ENCODE data around the gene SH3RF1.

SH3RF1 gene

GRCh38 chr4:169254546-169254983 lies 16.2 kb downstream of the SH3RF1 start:
- Histone ChIP-seq H3K4me1 (ENCODE audit: control insufficient read depth, insufficient read depth, low read length) (peaks cover 16% of the 10 kb centered on the region), H3K4me3 (ENCODE audit: low read length) (no peak overlapping the region), H3K27ac (ENCODE audit: low read depth, low read length) (no peak overlapping the region)

DNA sequence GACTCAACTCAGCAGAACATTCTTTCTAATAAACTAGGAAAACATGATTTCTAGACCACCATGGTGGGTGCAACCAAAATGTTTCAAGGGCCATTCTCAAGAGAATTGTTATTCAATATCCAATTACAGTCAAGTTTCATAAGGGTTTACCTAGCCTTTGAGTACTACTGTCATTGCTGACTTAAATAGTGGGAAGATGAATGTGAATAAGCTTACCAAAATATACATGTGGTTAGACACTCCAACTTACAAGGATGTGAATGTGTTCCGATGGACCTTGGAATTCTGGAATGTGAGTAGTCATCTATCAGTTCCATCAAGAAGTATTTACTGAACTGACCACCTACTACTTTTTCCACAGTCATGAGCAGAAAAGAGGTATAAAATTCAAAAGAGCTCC lies 16.9 kb downstream of the SH3RF1 start:
- Histone ChIP-seq H3K27ac (ENCODE audit: low read depth, low read length) (no peak overlapping the region), H3K9ac (ENCODE audit: low read length) (no peak overlapping the region), H3K4me3 (ENCODE audit: low read length) (no peak overlapping the region), H3K36me3 (ENCODE audit: control insufficient read depth, insufficient read depth, low read length) (no peaks in the 10 kb centered on the region), H3K27me3 (ENCODE audit: control insufficient read depth, insufficient read depth, low read length) (no peaks in the 10 kb centered on the region), H3K4me1 (ENCODE audit: control insufficient read depth, insufficient read depth, low read length) (peaks cover 16% of the 10 kb centered on the region)

More at GRCh38 chr4:169254546-169254983, 16.2 kb downstream of the SH3RF1 start:
- Histone ChIP-seq H3K9ac (ENCODE audit: low read length) (no peak overlapping the region), H3K36me3 (ENCODE audit: control insufficient read depth, insufficient read depth, low read length) (no peaks in the 10 kb centered on the region), H3K27me3 (ENCODE audit: control insufficient read depth, insufficient read depth, low read length) (no peaks in the 10 kb centered on the region)

DNA sequence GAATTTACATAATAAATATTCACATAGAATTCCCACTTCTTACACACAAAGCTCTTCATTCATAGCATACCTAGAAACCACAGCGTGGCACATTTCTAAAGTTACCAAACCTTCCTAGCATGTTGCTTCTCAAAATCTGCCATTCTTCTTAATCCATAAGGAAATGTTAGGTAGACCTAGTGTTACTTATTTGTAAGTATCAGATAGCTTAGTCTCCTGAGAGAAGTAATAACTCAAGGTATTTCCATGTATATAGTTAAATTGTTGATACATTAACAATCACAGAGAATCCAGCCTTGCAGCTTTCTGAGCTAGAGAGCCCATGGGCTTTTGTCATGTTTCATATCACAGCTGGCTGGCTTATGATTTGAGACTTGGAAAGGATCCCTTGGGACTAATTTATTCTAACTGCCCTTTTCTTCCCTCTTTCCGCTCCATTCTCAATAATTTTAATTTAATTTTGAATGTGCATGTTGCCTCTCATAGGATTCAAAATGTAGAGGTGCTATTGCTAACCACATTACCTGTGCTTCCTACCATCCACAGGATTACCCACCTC lies 17.6 kb downstream of the SH3RF1 start:
- Histone ChIP-seq H3K4me3 (ENCODE audit: low read length) (no peak overlapping the region), H3K9ac (ENCODE audit: low read length) (no peak overlapping the region), H3K36me3 (ENCODE audit: control insufficient read depth, insufficient read depth, low read length) (no peaks in the 10 kb centered on the region), H3K4me1 (ENCODE audit: control insufficient read depth, insufficient read depth, low read length) (peaks cover 16% of the 10 kb centered on the region), H3K27me3 (ENCODE audit: control insufficient read depth, insufficient read depth, low read length) (no peaks in the 10 kb centered on the region), H3K27ac (ENCODE audit: low read depth, low read length) (no peak overlapping the region)

DNA sequence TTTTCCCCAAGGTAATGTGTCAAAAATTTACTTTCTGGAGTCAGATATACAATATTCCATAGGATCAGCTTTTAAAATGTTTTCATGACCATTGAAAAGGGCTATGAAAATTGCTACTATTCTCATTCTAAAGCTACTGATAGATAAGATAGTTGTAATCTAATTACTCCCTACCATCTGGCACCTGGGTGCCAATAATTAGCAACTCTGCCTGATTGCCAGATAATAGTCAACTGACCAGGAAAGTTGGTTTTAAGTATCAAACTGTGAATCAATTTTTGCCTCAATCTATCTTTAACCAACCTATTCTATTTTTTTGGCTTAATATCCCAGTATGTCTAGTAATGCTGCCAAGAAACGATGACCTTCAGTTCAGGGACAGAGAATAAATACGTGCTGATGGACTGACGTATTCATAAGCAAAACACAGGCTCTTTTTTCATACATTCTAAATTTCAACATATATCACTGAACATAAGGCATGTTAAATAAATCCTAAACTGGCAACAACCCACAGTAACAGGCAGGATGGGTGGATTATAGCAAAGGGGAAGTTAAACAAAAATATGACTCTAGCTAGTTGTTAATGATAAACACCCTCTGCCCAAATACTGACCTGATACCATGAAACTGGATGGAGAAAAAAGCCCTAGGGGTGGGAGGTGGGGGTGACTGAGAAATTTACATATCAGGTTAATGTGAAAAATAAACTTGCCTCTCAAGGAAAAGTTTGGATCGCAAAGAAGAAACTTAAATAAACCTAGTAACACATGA lies 18.2 kb downstream of the SH3RF1 start:
- no peak overlapping the region for H3K9ac ChIP-seq (ENCODE audit: low read length)
- no peak overlapping the region for H3K27ac ChIP-seq (ENCODE audit: low read depth, low read length)
- no peak overlapping the region for H3K4me3 ChIP-seq (ENCODE audit: low read length)
- peaks cover 14% of the 10 kb centered on the region for H3K4me1 ChIP-seq (ENCODE audit: control insufficient read depth, insufficient read depth, low read length)
- H3K36me3 ChIP-seq (ENCODE audit: control insufficient read depth, insufficient read depth, low read length), result no peaks in the 10 kb centered on the region
- no peaks in the 10 kb centered on the region for H3K27me3 ChIP-seq (ENCODE audit: control insufficient read depth, insufficient read depth, low read length)

DNA sequence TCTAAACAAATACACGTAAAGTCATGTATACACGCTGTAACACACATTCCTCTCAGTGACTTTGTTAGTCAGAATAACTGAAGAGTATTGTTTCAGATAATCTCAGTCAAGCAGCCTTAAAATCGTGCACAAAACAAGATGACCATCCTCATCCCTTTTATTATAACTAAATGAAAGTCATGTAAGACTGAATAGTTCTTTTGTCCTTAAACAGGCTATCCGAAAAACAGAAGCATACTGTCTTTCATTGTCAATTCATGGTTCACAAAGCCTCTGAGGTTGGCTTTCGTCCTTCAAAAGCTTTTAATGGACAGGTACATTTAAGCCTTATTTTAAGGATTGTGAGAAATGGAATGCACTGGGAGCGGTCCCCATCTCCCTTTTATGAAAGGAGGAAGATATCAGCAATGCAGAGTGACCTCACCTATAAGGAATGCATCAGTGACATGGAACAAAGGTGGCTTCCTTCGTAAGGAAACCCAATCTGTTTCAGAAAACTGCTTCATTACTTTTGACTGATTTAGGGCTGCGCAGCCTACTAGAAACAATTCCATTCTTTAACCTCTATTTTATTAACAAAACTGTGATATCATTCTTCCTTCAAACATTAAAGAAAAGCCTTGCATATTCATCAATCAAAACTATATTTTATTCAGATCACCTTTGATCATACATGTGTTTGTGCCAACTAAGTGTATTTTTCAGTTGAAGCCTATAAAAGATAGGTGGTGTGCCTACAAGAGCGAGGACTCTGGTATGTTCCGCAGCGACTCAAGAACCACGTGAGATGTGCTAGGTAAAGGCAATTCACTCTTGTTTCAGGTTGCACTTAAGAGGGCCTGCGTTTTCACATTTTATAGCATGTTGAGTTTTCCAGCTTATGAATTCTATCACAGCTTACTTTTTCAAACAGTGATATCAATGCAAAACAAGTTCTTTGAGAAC lies 19.2 kb downstream of the SH3RF1 start:
- no peaks in the 10 kb centered on the region for H3K36me3 ChIP-seq (ENCODE audit: control insufficient read depth, insufficient read depth, low read length)
- no peak overlapping the region for H3K9ac ChIP-seq (ENCODE audit: low read length)
- H3K4me1 ChIP-seq (ENCODE audit: control insufficient read depth, insufficient read depth, low read length), result peaks cover 12% of the 10 kb centered on the region
- no peak overlapping the region for H3K4me3 ChIP-seq (ENCODE audit: low read length)
- no peaks in the 10 kb centered on the region for H3K27me3 ChIP-seq (ENCODE audit: control insufficient read depth, insufficient read depth, low read length)
- no peak overlapping the region for H3K27ac ChIP-seq (ENCODE audit: low read depth, low read length)

DNA sequence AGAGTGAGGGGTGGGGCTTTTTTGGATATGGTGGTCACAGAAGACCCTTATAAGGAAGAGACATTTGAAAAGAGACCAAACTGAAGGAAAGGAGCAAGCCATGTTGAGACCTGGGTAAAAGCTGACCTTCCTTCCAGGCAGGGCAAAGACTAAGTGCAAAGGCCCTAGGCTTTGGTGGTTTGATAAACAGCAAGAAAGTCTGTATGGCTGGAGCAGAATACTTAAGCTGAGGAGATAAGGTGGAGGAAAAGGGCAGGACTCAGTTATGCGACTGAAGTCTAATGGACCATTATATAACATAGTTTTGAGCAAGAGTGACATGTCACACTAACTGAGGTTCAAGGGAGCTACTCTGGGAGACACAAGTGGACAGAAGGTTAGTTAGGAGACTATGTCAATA lies 20.0 kb downstream of the SH3RF1 start:
- Histone ChIP-seq H3K27ac (ENCODE audit: low read depth, low read length) (no peak overlapping the region), H3K27me3 (ENCODE audit: control insufficient read depth, insufficient read depth, low read length) (no peaks in the 10 kb centered on the region), H3K9ac (ENCODE audit: low read length) (no peak overlapping the region), H3K4me1 (ENCODE audit: control insufficient read depth, insufficient read depth, low read length) (peaks cover 12% of the 10 kb centered on the region), H3K36me3 (ENCODE audit: control insufficient read depth, insufficient read depth, low read length) (no peaks in the 10 kb centered on the region), H3K4me3 (ENCODE audit: low read length) (no peak overlapping the region)

DNA sequence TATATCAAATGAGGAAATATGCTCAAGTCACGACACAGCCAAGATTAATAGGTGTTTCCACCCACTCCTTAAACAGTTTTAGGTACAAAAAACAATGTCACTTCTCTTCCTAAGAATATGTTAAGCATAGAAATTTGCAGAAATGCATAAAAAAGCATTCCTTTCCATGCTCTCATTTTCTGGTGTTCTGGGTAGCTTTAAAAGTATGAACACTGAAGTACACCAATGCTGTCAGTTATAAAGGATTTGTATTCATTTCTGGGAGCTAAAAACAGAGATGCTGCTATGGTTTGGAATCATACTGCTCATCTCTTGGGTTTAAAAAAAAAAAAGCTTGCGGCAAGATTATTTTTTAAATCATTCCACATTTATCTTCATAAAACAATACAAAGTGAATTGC lies 20.8 kb downstream of the SH3RF1 start:
- no peaks in the 10 kb centered on the region for H3K27me3 ChIP-seq (ENCODE audit: control insufficient read depth, insufficient read depth, low read length)
- no peak overlapping the region for H3K9ac ChIP-seq (ENCODE audit: low read length)
- no peak overlapping the region for H3K27ac ChIP-seq (ENCODE audit: low read depth, low read length)
- H3K4me3 ChIP-seq (ENCODE audit: low read length), result no peak overlapping the region
- no peaks in the 10 kb centered on the region for H3K36me3 ChIP-seq (ENCODE audit: control insufficient read depth, insufficient read depth, low read length)
- H3K4me1 ChIP-seq (ENCODE audit: control insufficient read depth, insufficient read depth, low read length), result peaks cover 12% of the 10 kb centered on the region

DNA sequence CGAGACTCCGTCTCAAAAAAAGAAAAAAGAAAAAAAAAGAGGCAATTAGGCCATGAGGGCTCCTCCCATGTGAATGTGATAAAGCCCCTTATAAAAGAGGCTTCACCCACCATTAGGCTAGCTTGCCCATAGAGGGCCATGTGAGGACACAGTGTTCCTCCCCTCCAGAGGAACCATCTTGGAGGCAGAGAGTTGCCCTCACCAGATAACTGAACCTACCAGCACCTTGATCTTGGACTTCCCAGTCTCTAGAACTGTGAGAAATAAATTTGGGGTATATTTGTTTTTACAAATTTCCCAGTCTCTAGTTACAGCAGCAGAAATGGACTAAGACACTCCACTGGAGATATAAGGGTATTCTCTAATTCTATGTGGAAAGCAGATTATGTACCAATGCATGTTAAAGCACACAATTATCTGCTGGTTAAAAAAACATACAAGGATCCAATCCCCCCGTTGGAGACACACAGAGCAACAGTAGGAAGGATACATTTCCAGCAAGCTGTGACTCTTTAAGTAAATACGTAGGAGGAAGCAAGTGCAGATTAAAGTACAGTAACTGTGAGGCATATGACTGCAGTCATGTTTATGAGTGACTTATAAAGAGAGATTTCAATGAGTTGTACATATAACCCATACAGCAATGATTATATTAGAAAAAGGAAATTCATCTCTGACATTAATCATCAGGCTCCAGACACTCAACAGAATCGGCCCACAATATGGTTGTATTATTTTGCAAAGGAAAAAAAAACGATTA lies 21.4 kb downstream of the SH3RF1 start:
- Histone ChIP-seq H3K36me3 (ENCODE audit: control insufficient read depth, insufficient read depth, low read length) (no peaks in the 10 kb centered on the region), H3K27me3 (ENCODE audit: control insufficient read depth, insufficient read depth, low read length) (no peaks in the 10 kb centered on the region), H3K4me3 (ENCODE audit: low read length) (no peak overlapping the region), H3K9ac (ENCODE audit: low read length) (no peak overlapping the region), H3K4me1 (ENCODE audit: control insufficient read depth, insufficient read depth, low read length) (peaks cover 9% of the 10 kb centered on the region), H3K27ac (ENCODE audit: low read depth, low read length) (no peak overlapping the region)

GRCh38 chr4:169248645-169249044 lies 22.1 kb downstream of the SH3RF1 start:
- no peaks in the 10 kb centered on the region for H3K27me3 ChIP-seq (ENCODE audit: control insufficient read depth, insufficient read depth, low read length)
- H3K36me3 ChIP-seq (ENCODE audit: control insufficient read depth, insufficient read depth, low read length), result no peaks in the 10 kb centered on the region
- H3K4me1 ChIP-seq (ENCODE audit: control insufficient read depth, insufficient read depth, low read length), result peaks cover 4% of the 10 kb centered on the region
- H3K27ac ChIP-seq (ENCODE audit: low read depth, low read length), result no peak overlapping the region
- no peak overlapping the region for H3K9ac ChIP-seq (ENCODE audit: low read length)
- no peak overlapping the region for H3K4me3 ChIP-seq (ENCODE audit: low read length)

- H3K4me1 ChIP-seq (ENCODE audit: control insufficient read depth, insufficient read depth, low read length), result no peaks in the 10 kb centered on the region
- H3K27ac ChIP-seq (ENCODE audit: low read depth, low read length), result no peak overlapping the region
- no peak overlapping the region for H3K9ac ChIP-seq (ENCODE audit: low read length)
- H3K27me3 ChIP-seq (ENCODE audit: control insufficient read depth, insufficient read depth, low read length), result no peaks in the 10 kb centered on the region
- no peak overlapping the region for H3K4me3 ChIP-seq (ENCODE audit: low read length)
- no peaks in the 10 kb centered on the region for H3K36me3 ChIP-seq (ENCODE audit: control insufficient read depth, insufficient read depth, low read length)
Measured at GRCh38 chr4:169246957-169247396, 23.8 kb downstream of the SH3RF1 start.

GRCh38 chr4:169246279-169246678 lies 24.5 kb downstream of the SH3RF1 start:
- Histone ChIP-seq H3K4me1 (ENCODE audit: control insufficient read depth, insufficient read depth, low read length) (no peaks in the 10 kb centered on the region), H3K27ac (ENCODE audit: low read depth, low read length) (no peak overlapping the region), H3K9ac (ENCODE audit: low read length) (no peak overlapping the region), H3K27me3 (ENCODE audit: control insufficient read depth, insufficient read depth, low read length) (no peaks in the 10 kb centered on the region), H3K4me3 (ENCODE audit: low read length) (no peak overlapping the region), H3K36me3 (ENCODE audit: control insufficient read depth, insufficient read depth, low read length) (no peaks in the 10 kb centered on the region)

- Histone ChIP-seq H3K36me3 (ENCODE audit: control insufficient read depth, insufficient read depth, low read length) (no peaks in the 10 kb centered on the region), H3K9ac (ENCODE audit: low read length) (no peak overlapping the region), H3K4me3 (ENCODE audit: low read length) (no peak overlapping the region), H3K27ac (ENCODE audit: low read depth, low read length) (no peak overlapping the region), H3K27me3 (ENCODE audit: control insufficient read depth, insufficient read depth, low read length) (no peaks in the 10 kb centered on the region), H3K4me1 (ENCODE audit: control insufficient read depth, insufficient read depth, low read length) (no peaks in the 10 kb centered on the region)
Measured at GRCh38 chr4:169245061-169245460, 25.7 kb downstream of the SH3RF1 start.

Data from rectal smooth muscle tissue (tissue), 1 donor.